GM18507 (cell line): ENCODE data around the gene SAMD14.

Experiments
- DNase-seq: peaks from one replicate; pipeline ENCODE4 v3.0.0; 2011; ENCODE audit warnings: low read depth; ENCODE audit not compliant: insufficient read length; ENCODE audit errors: extremely low spot score
- FAIRE-seq: peaks from 2 replicates; lab custom pipeline; 2011; peaks lifted over from hg19 to GRCh38; lab: Jason Lieb, UNC

The SAMD14 gene

DNA sequence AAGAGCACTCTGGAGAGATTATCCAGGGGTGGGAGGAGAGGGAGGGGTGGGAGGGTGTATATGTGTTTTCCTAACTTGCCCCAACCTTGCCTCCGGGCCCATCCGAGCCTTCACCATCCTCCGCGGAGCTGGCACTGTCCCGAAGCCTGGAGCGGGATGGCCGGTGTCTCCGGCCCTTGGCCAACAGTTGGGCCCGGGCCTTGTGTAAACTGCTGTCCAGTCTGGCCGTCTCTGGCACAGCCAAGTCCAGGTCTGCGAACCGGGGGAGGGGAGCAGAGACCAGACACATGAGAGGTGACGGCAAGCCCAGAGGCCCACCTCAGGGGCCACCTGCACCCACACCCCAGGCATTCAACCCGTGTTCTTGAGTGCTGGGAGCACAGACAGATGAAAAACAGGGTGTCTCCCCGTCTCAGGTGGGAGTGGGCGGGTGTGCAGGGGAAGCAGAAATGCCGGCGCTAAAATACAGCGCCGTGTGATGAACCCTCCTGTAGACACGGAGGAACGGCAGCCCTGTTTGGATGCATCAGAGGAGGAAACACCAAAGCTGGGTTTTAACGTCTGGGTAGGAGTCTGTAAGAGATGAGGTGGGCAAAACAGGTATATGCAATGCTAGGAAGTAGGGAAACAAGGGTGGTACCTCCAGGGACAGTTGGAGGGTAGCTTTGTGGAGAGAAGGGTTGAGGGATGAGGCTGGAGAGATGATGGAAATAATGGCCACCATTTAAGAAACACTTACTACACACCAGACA, 11.7 kb downstream of the SAMD14 start:
- FAIRE-seq, result no peak
- DNase-seq, result no peak

DNA sequence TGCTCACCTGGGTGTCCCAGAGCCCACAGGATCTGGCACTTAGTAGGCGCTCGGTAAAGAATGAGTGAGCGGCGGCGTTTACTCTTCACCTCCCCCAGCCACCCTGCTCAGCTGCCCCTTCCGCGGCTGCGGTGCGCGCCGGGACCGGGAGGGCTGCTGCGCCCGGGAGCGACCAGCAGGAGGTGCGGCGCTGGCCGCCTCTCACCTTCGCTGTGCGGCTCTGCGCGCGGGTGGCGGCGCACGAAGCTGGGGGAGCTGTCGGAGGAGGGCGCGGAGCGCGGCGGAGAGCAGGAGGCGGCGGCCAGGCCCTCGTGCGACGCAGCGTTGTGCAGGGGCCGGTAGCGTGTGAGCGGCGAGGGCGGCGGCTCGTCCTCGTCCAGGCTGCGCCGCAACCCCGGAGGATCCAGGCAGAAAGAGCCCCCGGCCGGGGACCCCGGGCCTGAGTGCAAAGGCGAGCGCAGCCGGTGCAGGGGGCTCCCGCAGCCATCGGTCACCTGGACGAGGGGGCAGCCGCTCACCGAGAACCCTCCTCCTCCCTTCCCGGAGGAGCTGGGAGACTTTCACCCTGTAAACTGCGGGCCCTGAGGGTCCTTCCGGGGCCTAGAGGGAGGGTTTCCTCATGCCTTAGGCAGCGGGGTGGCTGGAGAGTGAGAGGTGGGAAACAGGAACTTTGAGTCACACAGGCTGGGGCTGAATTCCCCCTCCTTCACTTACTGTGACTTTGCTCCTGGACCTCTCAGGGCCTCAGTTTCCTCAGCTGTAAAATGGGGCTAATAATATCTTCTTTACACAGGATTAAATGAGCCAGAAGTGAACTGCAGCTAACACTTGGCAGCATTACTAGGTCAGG, 12.5 kb downstream of the SAMD14 start:
- FAIRE-seq (peak; percentile 31), DNase-seq (no peak)

DNA sequence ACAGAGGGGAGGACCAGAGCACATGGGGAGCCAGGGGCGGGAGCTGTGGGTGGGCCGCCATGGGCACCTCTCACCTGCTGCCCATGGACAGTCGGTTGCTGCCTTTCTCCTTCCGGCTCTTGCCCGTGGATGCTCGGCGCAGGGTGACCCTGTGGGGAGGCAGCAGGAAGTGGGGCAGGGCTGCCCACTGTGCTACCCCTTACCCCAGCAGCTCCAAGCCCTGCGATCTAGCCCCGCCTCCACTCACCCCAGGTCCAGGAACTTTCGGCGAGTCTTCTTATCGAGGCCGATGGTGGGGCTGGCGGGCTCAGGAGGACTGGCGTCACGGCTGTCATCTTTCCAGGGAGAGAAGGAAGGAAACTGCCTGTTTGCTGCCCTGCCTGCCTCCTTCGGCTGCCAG, 14.2 kb downstream of the SAMD14 start:
- FAIRE-seq, result no peak

DNA sequence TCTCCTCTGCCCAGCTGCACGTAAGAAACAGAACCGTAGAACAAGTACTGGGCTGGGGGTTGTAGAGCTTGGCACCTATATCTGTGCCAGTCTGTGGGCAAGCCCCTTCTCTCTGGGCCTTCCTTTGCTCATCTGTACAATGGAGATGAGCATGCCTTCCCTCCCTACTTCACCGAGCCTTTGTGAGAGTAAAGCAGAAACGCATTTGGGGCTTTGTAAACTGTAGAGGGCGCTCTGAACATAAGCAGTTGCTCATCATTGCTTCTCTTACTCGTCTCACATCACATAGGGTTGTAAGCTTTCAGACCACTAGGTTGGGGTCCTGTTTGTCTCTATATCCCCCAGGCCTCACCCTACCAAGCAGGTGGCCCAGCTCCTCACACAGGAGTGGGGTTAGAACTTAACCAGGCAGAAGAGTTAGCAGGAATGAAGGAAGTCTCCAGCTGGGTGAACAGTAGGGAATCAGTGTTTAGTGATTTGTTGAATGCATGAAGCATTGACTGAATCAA, 15.1 kb downstream of the SAMD14 start:
- no peak for FAIRE-seq
- no peak for DNase-seq

More for the DNA sequence above, 14.2 kb downstream of the SAMD14 start:
- DNase-seq, result no peak

DNA sequence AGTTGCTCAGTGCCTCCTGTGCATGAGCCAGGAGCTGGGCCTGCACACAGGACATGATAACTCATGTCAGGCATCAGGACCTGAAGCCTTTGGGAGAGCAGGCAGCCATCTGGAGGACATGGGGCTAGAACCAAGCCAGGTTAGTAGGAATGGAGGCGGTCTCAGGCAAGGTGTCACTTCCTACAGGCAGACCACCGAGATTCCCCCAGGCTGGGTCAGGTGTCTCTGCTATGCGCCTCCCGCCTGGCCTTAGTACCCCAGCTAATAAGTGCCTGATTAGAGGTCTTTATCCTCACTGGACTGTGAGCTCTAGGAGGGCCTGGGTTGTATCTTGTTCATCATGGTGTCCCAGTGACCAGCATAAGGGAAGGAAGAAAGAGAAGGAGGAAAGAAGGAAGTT, 15.6 kb downstream of the SAMD14 start:
- FAIRE-seq (no peak), DNase-seq (no peak)

DNA sequence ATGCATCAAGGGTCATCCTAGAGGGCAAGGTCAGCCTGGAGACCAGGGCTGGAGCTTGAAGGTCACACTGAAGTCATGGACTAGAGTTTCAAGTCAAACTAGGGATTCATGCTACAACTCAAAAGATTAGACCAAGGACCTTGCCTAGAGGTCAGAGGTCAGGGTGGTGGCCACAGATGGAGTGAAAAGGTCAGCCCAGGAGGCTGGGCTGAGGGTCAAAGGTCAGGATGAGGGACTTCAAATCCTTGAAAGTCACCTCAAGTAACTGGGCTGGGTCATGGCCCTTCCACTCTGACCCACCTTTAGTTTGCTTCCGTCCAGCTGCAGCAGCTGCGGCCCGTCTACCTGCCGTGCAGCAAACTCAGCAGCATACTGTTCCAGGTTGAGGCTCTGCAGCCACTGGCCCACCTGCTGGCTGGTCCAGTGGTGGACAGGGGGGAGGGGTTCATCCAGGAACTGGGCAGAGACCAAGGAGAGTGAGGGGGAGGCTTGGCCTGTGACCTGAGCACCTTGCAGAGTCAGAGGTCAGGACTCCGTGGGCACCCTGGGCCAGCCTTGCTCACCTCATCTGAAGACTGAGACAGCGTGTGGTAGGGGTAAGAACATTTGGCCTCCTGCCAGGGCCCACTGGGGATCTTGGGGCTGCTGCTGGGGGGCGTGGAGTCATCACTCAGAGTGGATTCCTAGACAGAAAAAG, 16.2 kb downstream of the SAMD14 start:
- DNase-seq, result no peak
- no peak for FAIRE-seq

DNA sequence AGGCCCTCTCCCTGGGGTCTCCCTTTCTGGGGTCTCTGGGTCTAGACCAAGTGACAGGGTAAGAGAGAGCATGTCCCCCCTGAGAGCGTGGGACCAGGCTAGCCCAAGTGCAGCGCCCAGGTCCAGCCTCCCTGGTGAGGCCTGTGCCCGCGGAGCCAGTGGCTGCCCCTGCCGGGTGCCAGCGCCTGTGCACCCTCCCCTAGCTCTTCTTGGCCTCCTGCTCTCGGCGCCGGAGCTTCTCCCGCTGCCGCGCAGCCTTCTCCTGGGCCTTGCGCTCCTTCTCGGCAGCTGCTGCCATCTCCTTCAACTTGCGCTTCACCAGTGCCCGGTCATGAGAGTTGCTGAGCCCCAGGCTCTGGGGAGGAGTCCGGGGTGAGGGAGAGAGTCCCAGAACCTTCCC, 17.3 kb downstream of the SAMD14 start:
- FAIRE-seq (no peak), DNase-seq (no peak)

DNA sequence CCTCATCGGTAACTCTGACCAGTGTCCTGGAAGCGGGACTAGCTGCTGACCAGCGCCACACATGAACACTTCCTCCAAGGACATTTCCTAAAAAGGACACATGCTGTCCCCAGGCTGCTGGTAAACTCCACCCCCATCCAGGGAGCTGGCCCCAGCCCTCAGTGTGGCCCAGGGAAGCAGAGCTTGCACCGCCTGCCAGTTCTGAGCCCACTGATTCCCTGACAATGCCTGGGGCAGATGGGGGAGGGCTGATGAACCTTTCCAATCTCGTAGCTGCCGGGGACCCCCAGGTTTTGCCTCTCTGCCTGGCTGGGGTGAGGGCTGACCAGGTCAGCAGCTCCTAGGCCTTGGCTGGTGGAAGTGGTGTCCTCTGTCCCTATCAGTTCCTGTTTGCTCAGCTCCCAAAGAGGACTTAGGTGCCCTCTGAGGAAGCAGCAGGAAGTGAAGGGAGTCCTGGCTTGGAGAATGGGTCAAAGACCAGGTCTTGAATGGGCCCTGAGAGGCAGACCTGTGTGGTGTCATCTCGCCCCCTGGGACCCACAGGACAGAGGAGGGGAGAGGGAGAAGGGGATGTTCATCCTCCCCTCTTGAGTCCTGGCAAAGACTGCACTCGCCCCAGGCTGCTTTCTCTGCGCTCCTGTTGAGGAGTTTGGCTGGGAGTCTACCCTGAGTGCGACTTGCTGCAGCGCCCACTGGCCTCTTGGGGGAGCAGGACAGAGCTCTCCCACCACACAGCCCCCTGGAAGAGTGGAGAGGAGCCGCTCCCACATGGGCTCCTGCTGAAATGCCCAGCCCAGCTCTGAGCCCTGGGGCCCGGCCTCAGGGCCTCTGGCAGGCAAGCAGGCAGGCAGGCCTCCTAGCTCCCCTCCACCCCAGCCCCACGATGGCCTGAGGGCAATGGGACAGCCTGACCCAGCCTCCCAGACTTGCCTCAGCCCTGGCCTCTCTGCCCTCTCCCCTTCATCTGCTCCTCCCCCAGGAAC, 18.0 kb downstream of the SAMD14 start:
- no peak for FAIRE-seq
- DNase-seq, result no peak

DNA sequence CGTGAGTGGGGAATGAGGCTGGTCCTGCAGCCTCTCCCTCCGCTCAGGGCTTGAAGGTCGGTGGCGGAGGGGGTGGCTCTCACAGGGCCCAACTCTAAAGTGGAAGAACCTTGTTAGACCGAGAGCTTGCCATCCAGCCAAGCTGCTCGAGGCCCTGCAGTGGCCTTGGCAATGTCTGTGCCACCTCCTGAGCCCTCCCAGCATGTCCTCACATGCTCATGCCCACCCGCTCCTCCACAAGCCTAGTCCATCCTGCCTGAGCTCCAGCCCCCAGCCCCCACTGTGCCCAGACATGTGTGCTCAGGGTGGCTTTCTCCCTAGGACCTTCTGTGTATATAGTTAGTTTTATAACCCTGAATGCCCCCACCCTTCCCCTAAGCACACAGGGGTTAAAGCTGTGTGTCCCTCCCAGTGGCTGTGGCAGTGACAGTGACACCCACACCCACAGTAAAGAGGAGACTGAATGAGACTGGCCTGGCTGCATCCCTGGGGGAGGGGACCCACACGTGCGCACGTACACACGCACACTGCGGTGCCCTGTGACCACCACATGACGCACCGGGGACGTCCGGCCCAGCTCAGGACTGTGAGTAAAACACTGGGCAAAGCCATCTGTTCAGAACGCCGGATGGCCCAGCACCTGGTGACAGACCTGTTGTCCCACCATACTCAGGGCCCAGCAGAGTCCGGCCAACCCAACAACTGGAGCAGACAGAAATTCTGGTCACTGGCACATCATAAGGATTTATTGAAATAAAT, 19.2 kb downstream of the SAMD14 start:
- DNase-seq (no peak), FAIRE-seq (no peak)

DNA sequence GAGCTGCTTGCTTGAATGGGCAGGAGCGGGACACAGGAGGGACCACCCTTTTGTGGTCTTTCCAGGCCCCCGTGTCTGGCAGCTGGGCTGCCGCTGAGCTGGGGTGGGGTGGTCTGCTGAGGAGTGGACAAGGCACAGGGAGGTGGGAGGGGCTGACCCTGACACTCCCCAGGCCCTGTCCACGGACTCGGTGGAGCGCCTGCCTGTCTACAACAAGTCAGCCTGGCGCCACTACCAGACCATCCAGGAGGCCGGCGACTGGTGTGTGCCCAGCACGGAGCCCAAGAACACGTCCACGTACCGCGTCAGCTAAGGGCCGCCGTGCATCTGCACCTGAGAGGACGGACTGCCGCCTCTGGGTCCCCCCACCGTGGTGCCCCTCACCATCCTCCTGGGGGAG, 20.2 kb downstream of the SAMD14 start:
- FAIRE-seq (no peak), DNase-seq (no peak)

DNA sequence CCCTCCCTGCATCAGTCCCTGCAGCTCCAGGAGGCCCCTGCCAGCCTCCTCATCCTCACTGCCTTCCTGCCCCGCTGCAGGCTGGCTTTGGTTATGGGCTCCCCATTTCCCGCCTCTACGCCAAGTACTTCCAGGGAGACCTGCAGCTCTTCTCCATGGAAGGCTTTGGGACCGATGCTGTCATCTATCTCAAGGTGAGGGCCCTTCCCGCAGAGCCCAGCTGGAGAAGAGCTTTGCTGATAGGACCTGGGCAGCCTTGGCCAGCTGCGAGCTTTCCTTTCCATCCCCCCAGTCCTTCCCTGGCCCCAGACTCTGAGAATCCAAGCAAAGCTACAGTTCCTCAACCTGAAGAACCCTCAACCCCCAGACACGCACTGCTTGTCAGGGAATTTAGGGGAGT, 20.8 kb downstream of the SAMD14 start:
- DNase-seq, result no peak
- no peak for FAIRE-seq

DNA sequence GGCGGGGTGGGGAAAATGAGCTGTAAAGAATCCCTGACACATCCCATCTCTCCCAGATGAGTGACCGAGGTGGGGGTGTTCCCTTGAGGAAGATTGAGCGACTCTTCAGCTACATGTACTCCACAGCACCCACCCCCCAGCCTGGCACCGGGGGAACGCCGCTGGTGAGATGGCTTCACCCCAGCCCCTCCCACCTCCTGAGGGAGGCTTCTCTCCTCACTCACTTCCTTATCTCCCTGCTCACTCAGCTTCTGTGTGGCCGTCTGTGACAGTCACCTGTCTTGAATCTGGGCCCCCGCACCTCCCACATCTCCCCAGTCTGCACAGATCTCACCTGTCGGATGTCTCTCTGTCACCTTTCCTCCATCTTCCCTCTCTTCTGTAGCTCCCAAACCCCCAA, 21.4 kb downstream of the SAMD14 start:
- DNase-seq, result no peak
- FAIRE-seq, result no peak

DNA sequence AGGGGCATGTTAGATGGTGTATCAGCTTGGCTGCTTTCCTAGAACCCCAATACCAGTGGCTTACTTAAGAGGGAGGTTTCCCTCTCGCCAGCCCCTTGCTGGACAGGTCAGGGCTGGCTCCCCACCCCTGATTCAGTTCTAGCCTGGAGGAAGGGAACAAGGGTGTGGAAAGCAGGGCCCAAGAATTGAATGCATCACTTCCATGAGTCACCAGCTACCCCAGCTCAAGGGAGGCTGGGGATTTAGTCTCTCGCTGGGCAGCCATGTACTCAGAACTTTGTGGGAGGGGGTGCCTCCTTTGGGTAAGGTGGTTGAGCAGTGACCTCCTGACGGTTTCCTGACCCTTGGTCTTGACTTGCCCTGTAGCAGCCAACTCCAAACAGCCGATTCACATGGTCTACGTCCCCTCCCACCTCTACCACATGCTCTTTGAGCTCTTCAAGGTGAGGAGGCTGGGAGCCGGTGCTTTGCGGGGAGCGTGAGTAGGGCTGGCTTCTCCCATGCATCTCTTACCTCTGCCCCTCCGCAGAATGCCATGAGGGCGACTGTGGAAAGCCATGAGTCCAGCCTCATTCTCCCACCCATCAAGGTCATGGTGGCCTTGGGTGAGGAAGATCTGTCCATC, 22.1 kb downstream of the SAMD14 start:
- DNase-seq (no peak), FAIRE-seq (no peak)

DNA sequence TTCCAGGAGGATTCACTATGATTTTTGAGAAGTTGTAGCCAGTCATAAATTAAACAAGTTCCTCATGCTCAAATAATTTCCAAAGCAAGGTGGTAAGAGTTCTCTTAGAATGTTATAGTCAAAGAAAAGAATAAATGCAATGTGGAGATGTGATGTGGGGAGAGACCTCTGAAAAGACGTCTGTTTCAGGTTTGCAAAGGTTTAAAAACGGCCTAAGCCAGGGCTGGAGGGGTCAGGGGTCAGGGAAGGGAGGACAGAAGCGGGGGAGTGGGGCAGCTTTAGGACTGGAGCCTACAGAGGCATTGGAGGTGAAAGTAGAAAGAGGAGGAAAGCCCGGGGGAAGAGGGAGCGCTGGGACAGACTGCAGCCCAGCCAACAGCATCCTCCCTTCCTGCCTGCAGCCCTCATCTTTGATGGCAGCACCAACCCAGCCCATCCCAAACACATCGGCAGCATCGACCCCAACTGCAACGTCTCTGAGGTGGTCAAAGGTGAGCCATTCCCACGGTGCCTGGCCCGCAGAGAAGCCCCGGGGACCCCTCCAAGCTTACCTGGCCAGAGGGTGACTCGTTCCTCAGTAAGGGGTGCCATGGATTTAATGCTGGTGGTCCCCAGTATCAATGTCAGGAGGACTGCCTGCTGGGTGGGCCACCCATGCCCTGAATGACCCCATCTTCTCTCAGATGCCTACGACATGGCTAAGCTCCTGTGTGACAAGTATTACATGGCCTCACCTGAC, 23.4 kb downstream of the SAMD14 start:
- DNase-seq (no peak), FAIRE-seq (no peak)

DNA sequence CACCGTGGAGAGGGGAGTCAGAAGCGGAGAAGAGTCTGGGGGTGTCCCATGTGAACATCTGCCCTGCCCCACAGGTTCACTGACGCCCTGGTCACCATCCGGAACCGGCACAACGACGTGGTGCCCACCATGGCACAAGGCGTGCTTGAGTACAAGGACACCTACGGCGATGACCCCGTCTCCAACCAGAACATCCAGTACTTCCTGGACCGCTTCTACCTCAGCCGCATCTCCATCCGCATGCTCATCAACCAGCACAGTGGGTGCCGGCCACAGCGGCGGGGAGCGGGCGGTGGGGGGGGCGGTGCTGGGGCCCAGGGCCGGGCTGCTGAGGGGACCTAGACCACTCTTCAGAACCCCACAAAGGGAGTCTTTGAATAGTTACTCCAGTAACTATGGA, 24.1 kb downstream of the SAMD14 start:
- FAIRE-seq, result no peak

DNA sequence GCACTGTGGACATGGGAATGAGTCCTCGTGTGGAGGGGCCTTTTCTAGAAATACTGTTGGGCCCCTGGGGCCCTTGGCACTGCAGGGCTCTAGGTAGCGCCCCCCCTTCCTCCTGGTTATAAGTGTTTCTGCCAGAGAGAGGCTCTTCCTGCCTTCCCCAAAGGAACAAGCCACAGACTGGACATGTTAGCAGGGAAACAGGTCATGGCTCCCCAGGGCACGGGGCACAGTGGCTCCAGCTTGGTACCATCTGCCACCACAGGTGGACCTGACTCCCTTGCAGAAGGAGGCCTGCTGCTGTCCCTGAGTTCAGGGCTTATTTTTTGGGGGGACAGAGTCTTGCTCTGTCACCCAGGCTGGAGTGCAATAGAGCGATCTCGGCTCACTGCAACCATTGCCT, 26.0 kb downstream of the SAMD14 start:
- FAIRE-seq, result no peak
- no peak for DNase-seq

More for the DNA sequence above, 24.1 kb downstream of the SAMD14 start:
- DNase-seq, result no peak

DNA sequence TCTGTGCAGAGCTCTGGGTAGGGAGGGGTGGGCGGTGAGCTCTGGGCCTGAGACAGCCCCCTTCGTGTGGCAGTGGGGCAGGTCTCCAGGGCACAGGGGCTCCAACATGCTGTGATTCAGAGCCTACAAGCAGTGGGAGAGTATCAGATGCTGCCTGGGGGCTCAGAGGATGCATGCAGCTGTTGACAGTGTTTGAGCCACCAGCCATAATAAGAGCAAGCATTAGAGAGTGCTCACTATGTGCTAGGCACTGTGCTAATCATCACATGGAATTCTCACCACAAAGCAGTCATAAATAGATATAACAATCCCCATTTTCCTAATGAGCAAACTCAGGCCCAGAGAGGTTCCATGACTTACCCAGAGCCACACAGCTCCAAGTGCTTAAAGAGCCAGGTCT, 26.7 kb downstream of the SAMD14 start:
- FAIRE-seq, result no peak
- no peak for DNase-seq
